Measurements from ENCODE around the gene PTGDR.

Gene PTGDR

DNA sequence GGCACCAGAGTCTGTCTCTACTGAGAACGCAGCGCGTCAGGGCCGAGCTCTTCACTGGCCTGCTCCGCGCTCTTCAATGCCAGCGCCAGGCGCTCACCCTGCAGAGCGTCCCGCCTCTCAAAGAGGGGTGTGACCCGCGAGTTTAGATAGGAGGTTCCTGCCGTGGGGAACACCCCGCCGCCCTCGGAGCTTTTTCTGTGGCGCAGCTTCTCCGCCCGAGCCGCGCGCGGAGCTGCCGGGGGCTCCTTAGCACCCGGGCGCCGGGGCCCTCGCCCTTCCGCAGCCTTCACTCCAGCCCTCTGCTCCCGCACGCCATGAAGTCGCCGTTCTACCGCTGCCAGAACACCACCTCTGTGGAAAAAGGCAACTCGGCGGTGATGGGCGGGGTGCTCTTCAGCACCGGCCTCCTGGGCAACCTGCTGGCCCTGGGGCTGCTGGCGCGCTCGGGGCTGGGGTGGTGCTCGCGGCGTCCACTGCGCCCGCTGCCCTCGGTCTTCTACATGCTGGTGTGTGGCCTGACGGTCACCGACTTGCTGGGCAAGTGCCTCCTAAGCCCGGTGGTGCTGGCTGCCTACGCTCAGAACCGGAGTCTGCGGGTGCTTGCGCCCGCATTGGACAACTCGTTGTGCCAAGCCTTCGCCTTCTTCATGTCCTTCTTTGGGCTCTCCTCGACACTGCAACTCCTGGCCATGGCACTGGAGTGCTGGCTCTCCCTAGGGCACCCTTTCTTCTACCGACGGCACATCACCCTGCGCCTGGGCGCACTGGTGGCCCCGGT is at the start of gene PTGDR:
TSS of gene PTGDR (plus strand) at position 198 of the 778 bp plus-strand sequence. CDS start at position 315, 117 bp downstream.
- H3K36me3 ChIP-seq, result peaks cover 26% of the 10 kb centered on the region
- H3K4me3 ChIP-seq, result peak within 1 kb of the TSS; percentile 57
- peaks cover 67% of the 10 kb centered on the region for H3K9me3 ChIP-seq
- H3K4me1 ChIP-seq, result peaks cover 22% of the 10 kb centered on the region
- H3K27me3 ChIP-seq, result peaks cover 41% of the 10 kb centered on the region
- no peak within 1 kb of the TSS for H3K9ac ChIP-seq
- no peaks in the 10 kb centered on the region for H4K20me1 ChIP-seq
- peak within 1 kb of the TSS; percentile 57 for H3K4me2 ChIP-seq
- TF ChIP-seq Cebpa-rat (IDR thresholded peaks at IDR 0.05), result no peak
- H3K27ac ChIP-seq, result no peak within 1 kb of the TSS

DNA sequence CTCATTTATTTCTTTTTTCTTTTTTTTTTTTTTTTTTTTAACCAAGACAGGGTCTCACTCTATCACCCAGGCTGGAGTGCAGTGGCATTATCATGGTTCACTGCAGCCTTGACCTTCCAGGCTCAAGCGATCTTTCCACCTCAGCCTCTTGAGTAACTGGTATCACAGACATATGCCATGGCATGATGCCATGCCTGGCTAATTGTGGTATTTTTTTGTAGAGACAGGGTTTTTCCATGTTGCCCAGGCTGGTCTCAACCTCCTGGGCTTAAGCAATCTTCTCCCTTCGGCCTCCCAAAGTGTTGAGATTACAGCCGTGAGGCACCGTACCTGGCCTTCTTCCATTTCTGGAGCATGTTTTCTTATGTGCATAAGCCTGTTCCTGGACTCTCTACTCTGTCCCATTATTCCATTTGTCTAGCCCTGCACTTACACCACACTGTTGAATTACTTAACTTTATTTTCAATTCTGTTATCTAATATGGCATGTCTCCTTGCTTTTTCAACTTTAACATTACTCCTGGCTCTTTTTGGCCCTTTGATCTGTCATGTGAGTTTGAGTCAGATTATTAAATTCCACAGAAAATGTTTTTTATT is 47.9 kb upstream of the PTGDR start:
- H3K9ac ChIP-seq, result no peak overlapping the region
- no peaks in the 10 kb centered on the region for H3K27me3 ChIP-seq
- no peaks in the 10 kb centered on the region for H3K9me3 ChIP-seq
- peak overlapping the region; percentile 3; the same call in 1 of the 2 replicates for H3K4me2 ChIP-seq
- H3K4me1 ChIP-seq, result peaks cover 22% of the 10 kb centered on the region
- H3K27ac ChIP-seq, result no peak overlapping the region
- no peak for TF ChIP-seq Cebpa-rat (IDR thresholded peaks at IDR 0.05)
- H4K20me1 ChIP-seq, result no peaks in the 10 kb centered on the region
- no peaks in the 10 kb centered on the region for H3K36me3 ChIP-seq
- H3K4me3 ChIP-seq, result no peak overlapping the region

DNA sequence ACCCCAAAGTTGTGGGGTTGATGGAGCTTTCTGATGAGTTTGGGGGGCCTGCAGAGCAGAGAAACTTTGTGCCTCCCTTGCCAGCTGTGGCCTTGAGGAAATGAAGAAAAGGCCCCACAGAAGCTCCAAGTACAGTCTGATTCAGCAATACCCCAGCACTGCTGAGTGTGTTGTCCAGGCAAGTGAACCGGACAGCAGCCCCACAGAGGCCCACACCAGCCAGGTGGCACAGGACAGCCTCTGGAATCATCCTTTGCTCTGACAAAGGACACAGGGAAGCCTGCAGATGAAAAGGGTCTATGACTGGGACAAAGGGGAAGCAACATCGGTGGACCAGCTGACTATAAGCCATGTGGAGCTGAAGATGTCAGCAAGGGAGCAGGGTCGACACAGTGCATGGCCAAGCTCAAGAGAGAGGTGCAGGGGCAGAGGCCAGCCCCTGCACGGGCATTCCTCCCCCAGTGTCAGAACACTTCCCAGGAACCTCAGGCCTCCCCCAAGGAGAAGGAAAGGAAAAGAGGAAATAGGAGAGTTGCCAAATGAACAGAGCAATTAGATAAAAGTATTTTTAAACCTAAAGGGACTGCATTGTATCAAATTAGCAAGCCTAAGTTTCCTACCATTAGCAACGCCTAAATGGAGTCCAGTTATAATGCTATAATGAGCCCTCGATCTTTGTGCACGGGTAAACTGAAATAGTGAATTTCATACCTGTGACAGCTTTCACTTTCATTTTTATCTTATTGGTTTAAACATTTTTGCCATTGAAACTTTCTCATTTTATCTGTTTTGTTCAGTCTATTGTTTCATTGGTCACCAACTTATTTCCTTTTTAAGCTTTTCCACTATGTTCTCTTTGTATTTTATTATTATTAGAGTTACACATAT is 46.3 kb upstream of the PTGDR start:
- H3K9ac ChIP-seq, result no peak overlapping the region
- no peak for TF ChIP-seq Cebpa-rat (IDR thresholded peaks at IDR 0.05)
- no peaks in the 10 kb centered on the region for H3K27me3 ChIP-seq
- peak overlapping the region; percentile 23; the same call in 1 of the 2 replicates for H3K4me3 ChIP-seq
- no peaks in the 10 kb centered on the region for H4K20me1 ChIP-seq
- H3K36me3 ChIP-seq, result no peaks in the 10 kb centered on the region
- H3K9me3 ChIP-seq, result 0 out of 2 replicates have a peak, but pooled peaks cover 8% of the 10 kb centered on the region
- H3K4me2 ChIP-seq, result peak overlapping the region; percentile 69
- peaks cover 22% of the 10 kb centered on the region for H3K4me1 ChIP-seq
- H3K27ac ChIP-seq, result peak overlapping the region; percentile 33

GRCh38 chr14:52222901-52223300 is 44.6 kb upstream of the PTGDR start:
- H3K27ac ChIP-seq, result no peak overlapping the region
- H3K9me3 ChIP-seq, result 0 out of 2 replicates have a peak, but pooled peaks cover 8% of the 10 kb centered on the region
- no peak overlapping the region for H3K4me2 ChIP-seq
- H3K27me3 ChIP-seq, result no peaks in the 10 kb centered on the region
- H3K9ac ChIP-seq, result no peak overlapping the region
- no peaks in the 10 kb centered on the region for H4K20me1 ChIP-seq
- H3K4me1 ChIP-seq, result peaks cover 28% of the 10 kb centered on the region
- no peak overlapping the region for H3K4me3 ChIP-seq
- H3K36me3 ChIP-seq, result no peaks in the 10 kb centered on the region
- no peak for TF ChIP-seq Cebpa-rat (IDR thresholded peaks at IDR 0.05)

GRCh38 chr14:52227619-52228222 is 39.8 kb upstream of the PTGDR start:
- no peak overlapping the region for H3K9ac ChIP-seq
- 0 out of 2 replicates have a peak, but pooled peaks cover 8% of the 10 kb centered on the region for H3K9me3 ChIP-seq
- no peaks in the 10 kb centered on the region for H3K36me3 ChIP-seq
- H3K4me2 ChIP-seq, result peak overlapping the region; percentile 68
- TF ChIP-seq Cebpa-rat (IDR thresholded peaks at IDR 0.05), result no peak
- peaks cover 33% of the 10 kb centered on the region for H3K4me1 ChIP-seq
- no peaks in the 10 kb centered on the region for H3K27me3 ChIP-seq
- no peak overlapping the region for H3K27ac ChIP-seq
- no peaks in the 10 kb centered on the region for H4K20me1 ChIP-seq
- no peak overlapping the region for H3K4me3 ChIP-seq

GRCh38 chr14:52233693-52234092 is 33.8 kb upstream of the PTGDR start:
- no peaks in the 10 kb centered on the region for H3K9me3 ChIP-seq
- H3K36me3 ChIP-seq, result no peaks in the 10 kb centered on the region
- no peak overlapping the region for H3K4me2 ChIP-seq
- no peak overlapping the region for H3K9ac ChIP-seq
- H4K20me1 ChIP-seq, result no peaks in the 10 kb centered on the region
- no peak for TF ChIP-seq Cebpa-rat (IDR thresholded peaks at IDR 0.05)
- peaks cover 33% of the 10 kb centered on the region for H3K4me1 ChIP-seq
- H3K27ac ChIP-seq, result no peak overlapping the region
- H3K27me3 ChIP-seq, result no peaks in the 10 kb centered on the region
- H3K4me3 ChIP-seq, result no peak overlapping the region

- H3K9ac ChIP-seq, result no peak overlapping the region
- H4K20me1 ChIP-seq, result no peaks in the 10 kb centered on the region
- H3K9me3 ChIP-seq, result no peaks in the 10 kb centered on the region
- H3K27ac ChIP-seq, result no peak overlapping the region
- TF ChIP-seq Cebpa-rat (IDR thresholded peaks at IDR 0.05), result no peak
- H3K4me2 ChIP-seq, result peak overlapping the region; percentile 46
- no peaks in the 10 kb centered on the region for H3K36me3 ChIP-seq
- no peak overlapping the region for H3K4me3 ChIP-seq
- peaks cover 15% of the 10 kb centered on the region for H3K4me1 ChIP-seq
- H3K27me3 ChIP-seq, result no peaks in the 10 kb centered on the region
These were observed 32.1 kb upstream of the PTGDR start for GRCh38 chr14:52235434-52235833.

DNA sequence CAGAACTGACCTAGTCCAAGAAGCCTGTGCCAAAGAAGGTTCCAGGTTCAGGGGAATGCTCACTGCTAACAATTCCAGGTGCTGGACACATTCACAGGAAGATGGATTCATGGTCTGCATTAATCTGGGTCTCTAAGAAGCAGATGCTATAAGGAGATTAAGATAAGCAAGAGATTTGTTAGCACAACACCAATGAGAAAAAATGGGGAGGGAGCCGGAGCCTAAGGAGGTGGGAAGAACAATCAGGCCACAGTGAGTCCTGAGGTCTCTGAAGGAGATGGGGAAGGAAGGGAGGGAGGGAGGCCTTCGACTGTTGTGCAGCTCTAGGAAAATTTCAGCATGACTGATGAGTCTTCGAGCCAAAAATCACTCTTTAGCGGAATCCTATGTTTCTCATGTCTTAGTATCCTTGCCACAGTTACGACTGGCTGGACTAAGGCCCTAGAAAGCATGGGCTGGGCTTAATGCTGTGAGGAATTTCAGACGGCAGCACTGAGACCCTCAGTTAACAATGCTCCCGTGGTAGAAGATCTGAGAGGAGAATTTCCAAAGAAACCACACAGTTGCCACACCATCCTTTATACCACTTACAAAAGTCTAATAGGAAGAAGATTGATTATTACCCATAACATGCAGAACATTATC is 31.5 kb upstream of the PTGDR start:
- TF ChIP-seq Cebpa-rat (IDR thresholded peaks at IDR 0.05), result no peak
- Histone ChIP-seq H3K27me3 (no peaks in the 10 kb centered on the region), H3K27ac (no peak overlapping the region), H3K9ac (no peak overlapping the region), H3K4me1 (peaks cover 12% of the 10 kb centered on the region), H3K9me3 (no peaks in the 10 kb centered on the region), H3K36me3 (no peaks in the 10 kb centered on the region), H3K4me3 (no peak overlapping the region), H4K20me1 (no peaks in the 10 kb centered on the region), H3K4me2 (no peak overlapping the region)

DNA sequence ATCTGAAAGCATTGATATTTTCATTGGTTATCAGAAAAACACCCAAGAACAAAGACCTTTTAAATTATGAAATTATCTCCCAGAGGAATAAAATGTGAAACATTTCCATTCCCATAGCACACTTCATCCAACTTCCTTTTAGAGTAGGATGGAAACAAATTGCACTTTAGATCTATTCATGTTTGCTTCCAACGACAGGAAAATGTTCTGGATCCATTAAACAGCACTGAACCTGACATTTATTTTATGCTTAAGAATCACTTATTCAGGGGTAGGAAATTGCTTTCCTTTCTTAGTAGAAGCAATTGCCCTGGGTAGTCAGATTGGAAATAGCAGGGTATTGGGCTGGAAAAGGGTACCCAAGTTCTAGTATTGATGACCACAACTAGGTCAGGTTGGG is 28.8 kb upstream of the PTGDR start:
- Histone ChIP-seq H3K4me2 (no peak overlapping the region), H3K36me3 (no peaks in the 10 kb centered on the region), H3K9ac (no peak overlapping the region), H3K27me3 (no peaks in the 10 kb centered on the region), H3K9me3 (no peaks in the 10 kb centered on the region), H3K27ac (no peak overlapping the region), H4K20me1 (no peaks in the 10 kb centered on the region), H3K4me1 (peaks cover 12% of the 10 kb centered on the region), H3K4me3 (no peak overlapping the region)
- no peak for TF ChIP-seq Cebpa-rat (IDR thresholded peaks at IDR 0.05)

Measured in BLaER1 (cell line).